Brain microvascular endothelial cell (primary cell): ENCODE data around the gene COA3.

Source experiments
- DNase-seq: peaks from one replicate; pipeline ENCODE4 v3.0.0-alpha.2; 2020
- H3K27ac ChIP-seq: fragments of 250-450 bp; sonication (Bioruptor Pico); 2 replicates; pipeline ENCODE4 v1.5.1; 2020; ENCODE audit warnings: mild to moderate bottlenecking, moderate library complexity
- H3K27me3 ChIP-seq: fragments of 250-450 bp; sonication (Bioruptor Pico); replicated peaks from 2 replicates; pipeline ENCODE4 v1.5.1; 2020; ENCODE audit warnings: mild to moderate bottlenecking
- H3K36me3 ChIP-seq: fragments of 250-450 bp; sonication (Bioruptor Pico); replicated peaks from 2 replicates; pipeline ENCODE4 v1.5.1; 2020; ENCODE audit warnings: mild to moderate bottlenecking
- H3K4me3 ChIP-seq: 2 replicates; pipeline ENCODE4 v1.5.1; 2011; ENCODE audit warnings: low read depth, mild to moderate bottlenecking, control low read depth, low read length, moderate library complexity
- CTCF ChIP-seq: IDR thresholded peaks from 2 replicates; pipeline ENCODE4 v1.5.1; 2011; ENCODE audit warnings: low read depth, mild to moderate bottlenecking, moderate library complexity, low read length, control low read depth, inconsistent platforms; ENCODE audit errors: missing control alignments
- in situ Hi-C: cut with HindIII; loops from 2 replicates; pipeline ENCODE4 v1.10.0; 2017; ENCODE audit warnings: low sequenced_read_pairs, low pct_ligation_motif_present

COA3 gene

GRCh38 chr17:42844761-42845555 lies 46.5 kb upstream of the COA3 start:
- Histone ChIP-seq H3K27me3 (no peaks in the 10 kb centered on the region), H3K27ac (no peak overlapping the region), H3K36me3 (peaks cover 54% of the 10 kb centered on the region), H3K4me3 (no peak overlapping the region)
- in situ Hi-C loops: no loop called here
- TF ChIP-seq CTCF: no peak
- DNase-seq: no peak

- Histone ChIP-seq H3K27me3 (no peaks in the 10 kb centered on the region), H3K36me3 (peaks cover 59% of the 10 kb centered on the region), H3K27ac (no peak within 1 kb of the TSS), H3K4me3 (no peak within 1 kb of the TSS)
- in situ Hi-C loops: no loop called here
- TF ChIP-seq CTCF: no peak
- DNase-seq: no peak
Measured at GRCh38 chr17:42844271-42844670, 45.8 kb upstream of the COA3 start, which contains the start of gene AOC2. Gene AOC2, plus strand, starts transcription at chr17:42844580. Its CDS starts 47 bp downstream, at chr17:42844627.

- no peak overlapping the region for H3K27ac ChIP-seq
- H3K4me3 ChIP-seq: no peak overlapping the region
- DNase-seq: peak; percentile 39
- H3K36me3 ChIP-seq: peaks cover 67% of the 10 kb centered on the region
- H3K27me3 ChIP-seq: no peaks in the 10 kb centered on the region
- in situ Hi-C loops: no loop called here
- peak; percentile 99 for TF ChIP-seq CTCF
Measured at GRCh38 chr17:42843358-42843934, 44.9 kb upstream of the COA3 start.

- no peak for TF ChIP-seq CTCF
- in situ Hi-C loops: no loop called here
- peaks cover 77% of the 10 kb centered on the region for H3K36me3 ChIP-seq
- no peak overlapping the region for H3K4me3 ChIP-seq
- no peak overlapping the region for H3K27ac ChIP-seq
- H3K27me3 ChIP-seq: no peaks in the 10 kb centered on the region
- DNase-seq: no peak
Measured at GRCh38 chr17:42841975-42842685, 43.6 kb upstream of the COA3 start.

- in situ Hi-C loops: no loop called here
- H3K27me3 ChIP-seq: no peaks in the 10 kb centered on the region
- no peak overlapping the region for H3K4me3 ChIP-seq
- no peak for TF ChIP-seq CTCF
- peaks cover 44% of the 10 kb centered on the region for H3K36me3 ChIP-seq
- DNase-seq: no peak
- no peak overlapping the region for H3K27ac ChIP-seq
Measured at GRCh38 chr17:42835732-42836131, 37.2 kb upstream of the COA3 start.
